Fibroblast of lung (primary cell): ENCODE measurements around the gene CHRND.

Experiments
- CTCF ChIP-seq, 2 donors: IDR thresholded peaks in 1 of 2; conservative IDR thresholded peaks in 1 of 2; 1 replicate in 1 of 2; 2 replicates in 1 of 2; pipeline ENCODE4 v1.5.1; 2011 to 2012; ENCODE audit warnings: low read length in 2 of 2, control low read depth in 1 of 2, inconsistent platforms in 1 of 2, low read depth in 1 of 2, mild to moderate bottlenecking in 1 of 2
- EZH2 ChIP-seq: IDR thresholded peaks from 2 replicates; pipeline ENCODE4 v1.5.1; 2012; ENCODE audit warnings: low read length, control low read depth, mild to moderate bottlenecking; ENCODE audit errors: missing control alignments

DNA sequence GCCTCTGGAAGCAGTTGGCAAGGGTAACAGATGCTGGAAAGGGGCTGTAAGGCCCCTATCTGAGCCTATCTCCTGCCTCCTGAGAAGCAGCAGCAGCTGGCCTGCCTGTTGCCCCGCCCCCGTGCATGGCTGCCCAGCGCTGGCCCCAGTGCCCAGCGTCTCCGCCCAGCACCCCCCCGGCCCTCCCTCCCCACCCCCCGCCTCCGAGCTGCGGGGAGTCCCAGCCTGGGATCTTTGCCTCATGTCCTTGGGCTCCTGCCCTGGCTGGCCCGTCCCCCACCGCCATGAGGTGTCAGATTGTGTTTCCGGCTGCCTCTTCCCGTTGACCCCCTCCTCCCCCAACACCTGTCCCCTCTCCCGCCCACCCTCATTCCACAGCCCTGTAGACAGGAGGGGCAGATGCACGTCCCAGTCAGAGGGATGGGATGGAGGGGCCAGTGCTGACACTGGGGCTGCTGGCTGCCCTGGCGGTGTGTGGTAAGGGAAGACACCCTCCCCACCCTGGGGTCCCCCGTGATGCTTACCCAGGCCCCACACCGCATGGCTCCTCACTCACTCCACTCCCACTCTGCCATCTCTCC, at the start of gene CHRND:
- TF ChIP-seq CTCF (conservative IDR thresholded peaks at IDR 0.05 in 1 of 2, IDR thresholded peaks at IDR 0.05 in 1 of 2; ENCODE audit: low read depth in 1 of 2, low read length in 2 of 2) (no peak), EZH2 (no peak)
